Cortex of kidney (tissue), 1 donor: ENCODE measurements around the gene NAV1.

Source experiments
- DNase-seq: peaks from one replicate; lab custom pipeline; 2025; lab: John Stamatoyannopoulos, UW

Gene NAV1

DNA sequence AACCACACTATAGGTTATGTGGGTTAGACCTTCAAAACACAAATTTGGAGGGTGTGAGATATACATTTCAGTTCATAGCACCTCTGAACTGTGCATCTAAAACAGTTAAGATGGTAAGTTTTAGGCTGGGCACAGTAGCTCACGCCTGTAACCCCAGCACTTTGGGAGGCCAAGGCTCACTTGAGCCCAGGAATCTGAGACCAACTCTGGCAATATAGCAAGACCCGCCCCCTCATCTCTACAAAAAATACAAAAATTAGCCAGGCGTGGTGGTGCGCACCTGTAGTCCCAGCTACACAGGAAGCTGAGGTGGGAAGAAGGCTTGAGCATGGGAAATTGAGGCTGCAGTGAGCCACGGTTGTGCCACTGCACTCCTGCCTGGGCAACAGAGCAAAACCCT lies 47.9 kb downstream of the NAV1 start:
- DNase-seq = no peak

DNA sequence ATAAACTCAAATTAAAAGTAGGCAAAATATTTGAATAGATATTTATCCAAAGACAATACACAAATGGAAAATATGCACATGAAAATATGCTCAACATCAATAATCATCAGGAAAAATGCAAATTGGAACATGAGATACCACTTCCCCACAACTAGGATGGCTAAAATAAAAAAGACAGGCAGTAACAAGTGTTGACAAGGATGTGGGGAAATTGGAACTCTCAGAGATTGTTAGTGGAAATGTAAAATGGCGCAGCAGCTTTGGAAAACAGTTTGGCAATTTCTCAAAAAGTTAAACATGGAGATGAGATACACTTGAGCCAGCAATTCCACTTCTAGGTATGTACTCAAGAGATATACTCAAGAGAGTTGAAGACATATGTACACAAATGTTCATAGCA lies 48.8 kb downstream of the NAV1 start:
- DNase-seq = no peak
